GM04503 (cell line): ENCODE data around the gene MORF4L2.

Experiments
- DNase-seq: peaks from one replicate; pipeline ENCODE4 v3.0.0-alpha.2; 2012; ENCODE audit warnings: low read depth

MORF4L2 gene

DNA sequence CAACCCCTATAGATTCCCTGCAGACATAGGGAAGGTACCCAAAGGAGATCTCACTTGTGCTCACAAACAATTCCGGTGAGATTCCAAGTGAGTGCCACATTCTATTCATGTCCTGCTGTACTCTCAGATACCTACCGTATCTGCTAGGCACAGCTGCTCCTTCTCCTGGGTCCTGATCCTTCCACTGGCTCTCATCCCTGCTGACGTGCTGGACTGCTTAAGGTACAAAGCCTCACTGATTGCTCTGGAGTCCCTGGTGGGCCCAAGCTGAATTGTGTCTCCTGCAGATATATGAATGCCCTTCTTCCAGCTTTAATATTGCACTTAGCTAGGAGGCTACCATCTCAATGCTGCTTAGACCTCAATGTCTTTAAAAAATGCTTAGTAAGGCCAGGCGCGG is 55.4 kb downstream of the MORF4L2 start:
- no peak for DNase-seq

- DNase-seq: no peak
These were observed 56.4 kb downstream of the MORF4L2 start for GRCh38 chrX:103630171-103630511.

GRCh38 chrX:103629318-103630170 is 57.0 kb downstream of the MORF4L2 start:
- DNase-seq: no peak

DNA sequence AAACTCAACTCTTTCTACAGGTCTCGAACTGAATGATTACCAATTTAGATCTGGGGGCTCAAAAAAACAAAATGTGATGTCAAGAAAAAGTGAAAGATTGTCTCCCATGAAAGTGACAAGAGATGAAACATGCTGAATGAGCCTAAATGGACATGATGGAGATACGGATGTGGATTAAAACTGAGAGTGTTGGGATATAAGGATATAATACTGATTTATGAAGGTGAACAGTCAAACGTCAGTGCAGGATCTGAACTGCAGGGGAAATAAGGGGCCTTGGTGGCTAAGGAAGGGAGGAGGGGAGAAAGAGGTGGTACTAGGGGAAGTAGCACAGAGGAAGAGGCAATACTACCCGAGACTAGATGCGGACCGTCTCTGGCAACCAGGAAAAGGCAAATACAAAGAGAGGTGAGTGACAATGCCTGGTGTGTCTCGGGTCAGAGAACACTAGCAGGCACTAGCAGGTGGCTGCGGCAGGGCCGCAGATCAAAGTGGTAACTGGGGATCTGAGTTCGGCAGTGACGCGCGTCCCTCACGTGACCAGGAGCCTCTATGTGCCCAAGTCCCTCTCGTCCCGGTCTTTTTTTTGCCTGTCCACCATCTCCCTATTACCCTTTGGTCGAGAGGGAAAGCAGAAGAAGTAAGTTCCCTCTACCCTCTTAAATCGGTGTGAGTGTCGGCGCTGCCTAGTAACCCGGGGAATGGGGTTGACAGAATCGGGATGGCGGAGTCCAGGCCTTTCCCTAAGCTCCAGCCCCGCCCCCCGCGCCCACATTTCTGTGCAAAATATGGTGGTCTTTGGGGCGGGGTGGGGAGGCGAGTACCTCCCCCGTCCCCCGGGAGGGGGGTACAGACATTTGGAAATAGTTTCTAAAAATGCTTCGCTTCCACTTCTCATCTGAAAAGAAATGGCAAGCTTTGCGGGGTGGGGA is 57.8 kb downstream of the MORF4L2 start, which contains the start of gene TCEAL1:
TSS of gene TCEAL1 (plus strand) at position 590 of the 932 bp plus-strand sequence. CDS start 942 bp downstream, outside the sequence.
- no peak for DNase-seq

- DNase-seq: no peak
These were observed 59.6 kb downstream of the MORF4L2 start for GRCh38 chrX:103626855-103627254.
